MM.1S (cell line): ENCODE data around the gene FCRL5.

Source experiments
- DNase-seq: peaks from one replicate; pipeline ENCODE4 v3.0.0-alpha.2; 2015
- H2AFZ ChIP-seq: fragments of 300-600 bp; sonication (generic); 2 replicates; pipeline ENCODE4 v1.6.0; 2016; ENCODE audit warnings: antibody characterized with exemption, low read length
- H3F3A ChIP-seq: fragments of 300-600 bp; sonication (generic); 2 replicates; pipeline ENCODE4 v1.6.1; 2016; ENCODE audit warnings: mild to moderate bottlenecking, antibody characterized with exemption, low read length, moderate library complexity, mixed read lengths; ENCODE audit not compliant: insufficient read depth
- H3K27ac ChIP-seq: fragments of 300-600 bp; sonication (generic); 2 replicates; pipeline ENCODE4 v1.5.1; 2016; ENCODE audit warnings: mild to moderate bottlenecking, low read length
- H3K27me3 ChIP-seq: fragments of 300-600 bp; sonication (generic); replicated peaks from 2 replicates; pipeline ENCODE4 v1.6.0; 2016; ENCODE audit warnings: low read length; ENCODE audit not compliant: insufficient read depth
- H3K36me3 ChIP-seq: fragments of 300-600 bp; sonication (generic); replicated peaks from 2 replicates; pipeline ENCODE4 v1.6.1; 2016; ENCODE audit warnings: mild to moderate bottlenecking, low read length, mixed read lengths; ENCODE audit not compliant: insufficient read depth
- H3K4me1 ChIP-seq: fragments of 300-600 bp; sonication (generic); 2 replicates; pipeline ENCODE4 v1.6.1; 2016; ENCODE audit warnings: low read length, mixed read lengths
- H3K4me2 ChIP-seq: fragments of 300-600 bp; sonication (generic); 2 replicates; pipeline ENCODE4 v1.6.0; 2016; ENCODE audit warnings: low read depth, low read length
- H3K4me3 ChIP-seq: fragments of 300-600 bp; sonication (generic); 2 replicates; pipeline ENCODE4 v1.5.1; 2016; ENCODE audit warnings: low read length, mixed read lengths
- H3K79me2 ChIP-seq: fragments of 300-600 bp; sonication (generic); 2 replicates; pipeline ENCODE4 v1.6.1; 2016; ENCODE audit warnings: mixed run types, low read length, mixed read lengths
- H3K9ac ChIP-seq: fragments of 300-600 bp; sonication (generic); 2 replicates; pipeline ENCODE4 v1.6.1; 2016; ENCODE audit warnings: low read length, mixed read lengths
- H3K9me2 ChIP-seq: fragments of 300-600 bp; sonication (generic); replicated peaks from 2 replicates; pipeline ENCODE4 v1.6.1; 2016; ENCODE audit warnings: mild to moderate bottlenecking, low read length, mixed read lengths; ENCODE audit not compliant: insufficient read depth
- H3K9me3 ChIP-seq: fragments of 300-600 bp; sonication (generic); replicated peaks from 2 replicates; pipeline ENCODE4 v1.6.1; 2016; ENCODE audit warnings: mild to moderate bottlenecking, low read length, mixed read lengths; ENCODE audit not compliant: insufficient read depth
- H4K20me1 ChIP-seq: fragments of 300-600 bp; sonication (generic); 2 replicates; pipeline ENCODE4 v1.6.1; 2016; ENCODE audit warnings: mild to moderate bottlenecking, low read length, moderate library complexity, mixed read lengths; ENCODE audit not compliant: insufficient read depth
- CTCF ChIP-seq: fragments of 300-600 bp; sonication (generic); IDR thresholded peaks from 2 replicates; pipeline ENCODE4 v1.5.1; 2016; ENCODE audit warnings: antibody characterized with exemption, low read length, mixed read lengths
- EZH2 ChIP-seq: fragments of 300-600 bp; sonication (generic); optimal IDR thresholded peaks from 2 replicates; pipeline ENCODE3; 2017; ENCODE audit warnings: low read depth, mild to moderate bottlenecking, antibody characterized with exemption, low read length, mixed read lengths
- EZH2phosphoT487 ChIP-seq: fragments of 300-600 bp; sonication (generic); IDR thresholded peaks from 2 replicates; pipeline ENCODE4 v1.6.1; 2018; ENCODE audit warnings: antibody characterized with exemption, low read length

The FCRL5 gene

DNA sequence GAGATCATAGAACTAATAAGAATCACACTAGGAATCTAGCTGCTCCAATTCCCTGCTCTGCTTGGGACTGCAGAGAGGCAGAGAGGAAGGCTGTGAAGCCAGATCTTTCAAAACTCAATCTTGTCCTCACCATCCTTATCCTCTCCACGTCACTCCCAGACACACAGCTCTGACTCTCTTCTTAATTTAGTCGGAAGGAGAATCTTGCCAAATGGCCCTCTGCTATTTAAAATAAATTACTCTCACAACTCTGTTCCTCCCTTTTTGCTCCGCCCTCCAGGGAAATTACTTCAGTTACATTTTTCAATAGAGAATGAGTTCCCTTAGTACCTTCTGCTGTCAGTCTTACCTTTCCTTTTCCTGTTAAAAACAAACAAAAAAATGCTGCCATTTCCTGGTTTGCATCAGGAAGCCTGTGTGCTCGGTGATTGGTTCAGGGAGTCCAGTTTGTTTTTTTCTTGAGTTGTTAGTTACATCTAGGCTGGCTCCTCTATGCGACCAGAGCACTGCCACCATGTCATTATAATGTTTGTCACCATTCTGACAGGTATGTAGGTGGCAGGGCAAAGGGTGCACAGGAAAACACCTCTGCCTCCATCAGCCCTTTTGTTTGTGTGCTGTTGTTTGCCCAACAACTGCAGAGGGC lies 80.1 kb downstream of the FCRL5 start:
- no peaks in the 10 kb centered on the region for H3K79me2 ChIP-seq
- no peaks in the 10 kb centered on the region for H3K36me3 ChIP-seq
- H2AFZ ChIP-seq: no peak overlapping the region
- no peak overlapping the region for H3K4me2 ChIP-seq
- no peak for TF ChIP-seq CTCF
- H4K20me1 ChIP-seq: no peaks in the 10 kb centered on the region
- no peak overlapping the region for H3K27ac ChIP-seq
- DNase-seq: no peak
- no peaks in the 10 kb centered on the region for H3K27me3 ChIP-seq
- no peaks in the 10 kb centered on the region for H3K4me1 ChIP-seq
- no peaks in the 10 kb centered on the region for H3K9me2 ChIP-seq
- no peaks in the 10 kb centered on the region for H3F3A ChIP-seq
- no peak overlapping the region for H3K4me3 ChIP-seq
- H3K9ac ChIP-seq: no peak overlapping the region
- H3K9me3 ChIP-seq: no peaks in the 10 kb centered on the region

DNA sequence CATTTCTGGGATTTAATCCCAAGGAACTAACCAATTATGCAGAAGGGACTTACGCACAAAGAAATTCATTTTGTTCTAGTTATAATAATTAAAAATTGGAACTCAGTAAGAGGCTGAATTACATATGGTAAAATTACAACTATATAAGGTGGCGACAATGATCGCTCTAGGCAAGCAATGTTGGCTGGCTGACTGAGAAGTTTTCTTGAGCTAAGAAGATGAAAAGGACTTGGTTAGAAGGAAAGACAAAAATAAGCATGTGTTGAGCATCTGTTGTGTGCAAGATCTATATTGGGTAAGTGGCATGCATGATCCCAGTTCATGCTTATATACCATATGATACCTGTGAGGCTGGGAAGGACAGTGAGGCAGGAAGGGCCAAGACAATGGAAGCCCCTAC lies 80.8 kb downstream of the FCRL5 start:
- Histone ChIP-seq H3K9me3 (no peaks in the 10 kb centered on the region), H3K4me2 (no peak overlapping the region), H3K4me3 (no peak overlapping the region), H3F3A (no peaks in the 10 kb centered on the region), H4K20me1 (no peaks in the 10 kb centered on the region), H3K36me3 (no peaks in the 10 kb centered on the region), H3K4me1 (no peaks in the 10 kb centered on the region), H3K9me2 (no peaks in the 10 kb centered on the region), H3K79me2 (no peaks in the 10 kb centered on the region), H3K27me3 (no peaks in the 10 kb centered on the region), H3K27ac (no peak overlapping the region), H2AFZ (no peak overlapping the region), H3K9ac (no peak overlapping the region)
- TF ChIP-seq EZH2phosphoT487 (no peak), CTCF (no peak), EZH2 (no peak)
- no peak for DNase-seq

DNA sequence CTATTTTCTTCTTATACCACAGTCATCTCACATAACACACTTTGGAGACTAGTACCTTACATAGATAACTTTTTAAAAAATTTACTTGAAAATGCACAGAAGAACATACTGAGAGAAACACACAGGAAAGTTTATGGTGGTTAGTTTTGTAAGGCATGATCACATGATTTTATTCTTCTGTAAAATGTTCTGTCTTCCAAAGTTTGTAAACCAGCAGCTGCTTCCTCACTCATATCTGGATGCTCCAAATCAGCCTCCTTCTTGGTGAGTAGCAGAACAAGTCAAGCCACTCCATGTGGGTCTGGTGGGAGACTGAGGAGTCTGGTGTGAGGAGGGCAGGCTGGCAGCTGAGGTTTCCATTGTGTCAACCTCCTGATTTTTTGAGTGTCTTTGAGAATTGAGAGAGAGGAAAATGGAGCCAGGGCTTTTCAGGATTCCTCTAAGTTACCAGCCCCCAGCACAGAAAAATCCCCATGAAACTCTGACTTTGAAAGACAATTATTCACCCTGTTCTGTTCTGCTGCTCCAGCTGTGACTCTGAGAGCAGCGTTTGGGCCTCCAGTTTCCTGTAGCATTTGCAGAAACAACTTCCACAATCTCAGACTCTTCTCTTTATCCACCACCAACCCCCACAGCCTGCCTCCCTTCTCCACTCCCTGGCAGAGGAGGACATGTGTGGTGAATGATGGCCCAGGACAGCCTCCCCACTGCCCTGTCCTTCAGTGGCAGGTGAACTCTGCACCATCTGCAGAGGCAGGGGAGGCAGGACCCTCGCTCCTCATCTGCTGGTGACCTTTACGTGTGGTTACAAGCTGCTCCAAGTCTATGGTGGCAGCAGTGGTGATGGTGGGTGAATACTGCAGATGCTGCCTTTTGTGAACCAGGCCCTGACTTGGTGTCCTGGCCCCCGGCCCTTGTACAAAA lies 82.3 kb downstream of the FCRL5 start:
- H3K9me3 ChIP-seq: no peaks in the 10 kb centered on the region
- no peak for DNase-seq
- H3K4me2 ChIP-seq: no peak overlapping the region
- H3K27me3 ChIP-seq: no peaks in the 10 kb centered on the region
- no peak overlapping the region for H3K27ac ChIP-seq
- no peaks in the 10 kb centered on the region for H3F3A ChIP-seq
- no peak overlapping the region for H3K4me3 ChIP-seq
- no peak for TF ChIP-seq EZH2phosphoT487
- no peaks in the 10 kb centered on the region for H4K20me1 ChIP-seq
- H3K4me1 ChIP-seq: no peaks in the 10 kb centered on the region
- no peaks in the 10 kb centered on the region for H3K36me3 ChIP-seq
- H3K79me2 ChIP-seq: no peaks in the 10 kb centered on the region
- H2AFZ ChIP-seq: no peak overlapping the region
- no peak overlapping the region for H3K9ac ChIP-seq
- no peaks in the 10 kb centered on the region for H3K9me2 ChIP-seq

- Histone ChIP-seq H4K20me1 (no peaks in the 10 kb centered on the region), H2AFZ (no peak overlapping the region), H3K9me3 (no peaks in the 10 kb centered on the region), H3K9ac (no peak overlapping the region), H3K9me2 (no peaks in the 10 kb centered on the region), H3K4me1 (no peaks in the 10 kb centered on the region), H3K36me3 (no peaks in the 10 kb centered on the region), H3K4me2 (no peak overlapping the region), H3K79me2 (no peaks in the 10 kb centered on the region), H3K27ac (no peak overlapping the region), H3K4me3 (no peak overlapping the region), H3F3A (no peaks in the 10 kb centered on the region), H3K27me3 (no peaks in the 10 kb centered on the region)
- TF ChIP-seq EZH2phosphoT487 (no peak), CTCF (no peak), EZH2 (no peak)
- no peak for DNase-seq
These were observed 83.0 kb downstream of the FCRL5 start for GRCh38 chr1:157469300-157469699.
